GM12878 (cell line): Measurements from ENCODE around the gene SSTR4. TPM values are rescaled to one million over a fixed set of nuclear protein-coding genes. Genes with fewer than 3 reads are reported as not detected.

Source experiments
- ATAC-seq: fragments of 200-7000 bp; cut with Tn5 transposase; 3 replicates; pipeline ENCODE4 v1.9.1; 2020; ENCODE audit warnings: mild to moderate bottlenecking, moderate library complexity
- BruUV-seq: library from RNA; stranded (reverse); fragments of 400-500 nt; replicated peaks from 2 replicates; lab custom pipeline; 2021; lab: Mats Ljungman, UMichigan
- CTCF ChIA-PET: fragments of 300-600 bp; sonication (Branson Sonifier 250); formaldehyde crosslinking; extraction: SDS; loops from one replicate; lab custom pipeline; 2021; ENCODE audit warnings: inconsistent platforms; lab: Yijun Ruan, JAX
- POLR2A ChIA-PET: fragments of 350-600 bp; formaldehyde crosslinking; extraction: SDS; loops from one replicate; lab custom pipeline; 2021; ENCODE audit warnings: inconsistent platforms; lab: Charles Lee
- RAD21 ChIA-PET: fragments of 300-600 bp; sonication (Branson Sonifier 250); formaldehyde crosslinking; loops from one replicate; lab custom pipeline; 2023; ENCODE audit warnings: antibody characterized with exemption; ENCODE audit not compliant: unreplicated experiment; lab: Charles Lee
- SMC1A ChIA-PET: fragments of 300-600 bp; sonication (Branson Sonifier 250); formaldehyde crosslinking; loops from one replicate; lab custom pipeline; 2023; ENCODE audit not compliant: unreplicated experiment, uncharacterized antibody; lab: Charles Lee
- DNase-seq: peaks from one replicate; pipeline ENCODE4 v3.0.0-alpha.2; 2011; ENCODE audit warnings: low read depth, low spot score
- FAIRE-seq: peaks from 3 replicates; lab custom pipeline; 2011; peaks lifted over from hg19 to GRCh38; lab: Jason Lieb, UNC
- H2AFZ ChIP-seq: 2 replicates; pipeline ENCODE4 v1.6.0; 2011; ENCODE audit warnings: low read depth, low read length, control low read depth; ENCODE audit not compliant: control insufficient read depth
- H3K27ac ChIP-seq: 2 replicates; pipeline ENCODE4 v1.5.1; 2011; ENCODE audit warnings: control low read depth; ENCODE audit not compliant: control insufficient read depth, insufficient read depth
- H3K27me3 ChIP-seq, 2 experiments: replicated peaks in 1 of 2; 2 replicates each; pipeline versions ENCODE4 v1.6.0 to v1.6.1; 2011; ENCODE audit warnings: low read length in 1 of 2; ENCODE audit not compliant: control insufficient read depth in 2 of 2, insufficient read depth in 2 of 2
- H3K36me3 ChIP-seq, 2 experiments: 2 replicates each; pipeline ENCODE4 v1.5.1; 2011; ENCODE audit warnings: low read length in 1 of 2; ENCODE audit not compliant: control insufficient read depth in 2 of 2, insufficient read depth in 2 of 2
- H3K4me1 ChIP-seq: 2 replicates; pipeline ENCODE4 v1.6.1; 2011; ENCODE audit warnings: mild to moderate bottlenecking, low read length, moderate library complexity, mixed read lengths; ENCODE audit not compliant: control insufficient read depth, insufficient read depth
- H3K4me2 ChIP-seq: 2 replicates; pipeline ENCODE4 v1.6.0; 2011; ENCODE audit warnings: control low read depth; ENCODE audit not compliant: control insufficient read depth, insufficient read depth
- H3K4me3 ChIP-seq: fragments of 200-600 bp; sonication (generic); 2 replicates; pipeline ENCODE4 v1.5.1; 2016
- H3K79me2 ChIP-seq: 2 replicates; pipeline ENCODE4 v1.6.0; 2011; ENCODE audit warnings: low read length; ENCODE audit not compliant: control insufficient read depth, insufficient read depth
- H3K9ac ChIP-seq: 2 replicates; pipeline ENCODE4 v1.8.0; 2011; ENCODE audit warnings: low read length, control low read depth, mixed read lengths; ENCODE audit not compliant: control insufficient read depth, insufficient read depth
- H3K9me3 ChIP-seq: replicated peaks from 3 replicates; pipeline ENCODE4 v1.5.1; 2011; ENCODE audit warnings: mild to moderate bottlenecking, low read length; ENCODE audit not compliant: control insufficient read depth, insufficient read depth
- H4K20me1 ChIP-seq: 2 replicates; pipeline ENCODE4 v1.6.0; 2011; ENCODE audit not compliant: control insufficient read depth, insufficient read depth
- BHLHE40 ChIP-seq, 2 experiments: fragments of 450-650 bp in 1 of 2; IDR thresholded peaks; 2 replicates each; pipeline ENCODE4 v1.6.1; 2011 to 2017; ENCODE audit warnings: low read depth in 2 of 2, borderline replicate concordance in 1 of 2, improper control_type of control experiment in 1 of 2, low read length in 1 of 2, mild to moderate bottlenecking in 1 of 2
- E2F8 ChIP-seq: fragments of 450-650 bp; IDR thresholded peaks from 2 replicates; pipeline ENCODE4 v1.6.1; 2018; ENCODE audit warnings: mild to moderate bottlenecking, low read depth, moderate library complexity; ENCODE audit not compliant: partially characterized antibody
- EGR1 ChIP-seq, 2 experiments: IDR thresholded peaks; 1 replicate in 1 of 2; 2 replicates in 1 of 2; pipeline ENCODE4 v1.6.1; 2011 to 2012; ENCODE audit warnings: low read depth in 2 of 2, low read length in 2 of 2, borderline replicate concordance in 1 of 2, mild to moderate bottlenecking in 1 of 2, moderate library complexity in 1 of 2
- HDAC6 ChIP-seq: fragments of 200-600 bp; sonication (generic); IDR thresholded peaks from one replicate; pipeline ENCODE4 v1.8.0; 2017; ENCODE audit warnings: antibody characterized with exemption; ENCODE audit not compliant: unreplicated experiment
- ZNF207 ChIP-seq: fragments of 450-650 bp; IDR thresholded peaks from 2 replicates; pipeline ENCODE4 v1.6.1; 2014; ENCODE audit warnings: antibody characterized with exemption, mild to moderate bottlenecking, borderline replicate concordance
- ZNF24 ChIP-seq: fragments of 450-650 bp; IDR thresholded peaks from 2 replicates; pipeline ENCODE4 v1.6.1; 2017; ENCODE audit warnings: antibody characterized with exemption, mild to moderate bottlenecking
- WGBS: methylation state at CpG from one replicate; pipeline ENCODE4 v1.1.6; 2016; ENCODE audit warnings: low lambda C conversion rate; ENCODE audit not compliant: insufficient replicate concordance, insufficient coverage; ENCODE audit errors: missing lambda C conversion rate; 5-methylcytosine and 5-hydroxymethylcytosine counted together
- in situ Hi-C: fragments of 300-500 bp; cut with MboI; formaldehyde crosslinking; loops from 9 replicates; pipeline ENCODE4 v1.14.3; 2018; ENCODE audit warnings: mixed read lengths
- intact Hi-C: fragments of 100-400 bp; cut with micrococcal nuclease; formaldehyde crosslinking; loops from one replicate; pipeline ENCODE4 v1.14.2; 2022; ENCODE audit not compliant: unreplicated experiment
- polyA plus RNA-seq, 11 experiments: library from polyadenylated mRNA; depleted of rRNA in 4 of 11; unstranded in 6 of 11; stranded (reverse) in 5 of 11; fragments of >200 nt; fragmentation: Nextera tagmentation in 4 of 11; fragmentation: Illumina TruSeq in 1 of 11; extraction: Ambion mirVana in 4 of 11; extraction: Trizol in 1 of 11; gene quantifications; 1 replicate in 1 of 11; 2 replicates in 10 of 11; pipeline versions ENCODE4 v1.2.1 to v1.2.3, GENCODE V29; 2011 to 2016; ENCODE audit warnings: inconsistent platforms in 2 of 11, missing spikeins in 2 of 11, low read depth in 1 of 11
- total RNA-seq, 4 experiments: library from RNA; depleted of rRNA in 3 of 4; stranded (reverse); fragments of >200 nt in 3 of 4; fragmentation: Illumina TruSeq in 1 of 4; extraction: Trizol in 1 of 4; gene quantifications; 2 replicates each; pipeline versions ENCODE4 v1.2.1 to v1.2.3, GENCODE V29; 2013 to 2021
- TF ChIP-seq, protein P1 (sequence below): fragments of 450-650 bp; IDR thresholded peaks from 2 replicates; pipeline ENCODE4 v1.6.1; 2017; ENCODE audit warnings: low read depth, mild to moderate bottlenecking, moderate library complexity
- TF ChIP-seq, protein P2 (sequence below): fragments of 450-650 bp; conservative IDR thresholded peaks from 2 replicates; pipeline ENCODE4 v1.6.1; 2017; ENCODE audit warnings: mild to moderate bottlenecking, moderate library complexity

Gene SSTR4
- total and polyA plus RNA-seq, 10 of the 15 experiments (the other 5 are each of a cell fraction or from before 2014, with no cell fraction given) = not detected

GRCh38 chr20:23027721-23028120, 7.4 kb upstream of the SSTR4 start (continued):
- no peak for TF ChIP-seq BHLHE40 (IDR thresholded peaks at IDR 0.05; ENCODE audit: borderline replicate concordance in 1 of 2, low read depth in 2 of 2, low read length in 1 of 2)
- no peak for TF ChIP-seq ZNF24
- TF ChIP-seq HDAC6 = no peak
- TF ChIP-seq, protein P1, sequence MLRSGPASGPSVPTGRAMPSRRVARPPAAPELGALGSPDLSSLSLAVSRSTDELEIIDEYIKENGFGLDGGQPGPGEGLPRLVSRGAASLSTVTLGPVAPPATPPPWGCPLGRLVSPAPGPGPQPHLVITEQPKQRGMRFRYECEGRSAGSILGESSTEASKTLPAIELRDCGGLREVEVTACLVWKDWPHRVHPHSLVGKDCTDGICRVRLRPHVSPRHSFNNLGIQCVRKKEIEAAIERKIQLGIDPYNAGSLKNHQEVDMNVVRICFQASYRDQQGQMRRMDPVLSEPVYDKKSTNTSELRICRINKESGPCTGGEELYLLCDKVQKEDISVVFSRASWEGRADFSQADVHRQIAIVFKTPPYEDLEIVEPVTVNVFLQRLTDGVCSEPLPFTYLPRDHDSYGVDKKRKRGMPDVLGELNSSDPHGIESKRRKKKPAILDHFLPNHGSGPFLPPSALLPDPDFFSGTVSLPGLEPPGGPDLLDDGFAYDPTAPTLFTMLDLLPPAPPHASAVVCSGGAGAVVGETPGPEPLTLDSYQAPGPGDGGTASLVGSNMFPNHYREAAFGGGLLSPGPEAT = no peak
- TF ChIP-seq, all 136 proteins: peak for 0

- in situ Hi-C loops = no loop called here
- 45% methylated on average over 3 of the region's 3 CpGs for WGBS
- ATAC-seq (no peak), FAIRE-seq (no peak), DNase-seq (no peak)
- ChIA-PET CTCF (interaction anchor here (1.5 kb wide), 1 partner anchor 206 kb away, joined by 3 read pairs; no protein-coding TSS in a partner anchor), RAD21 (no interaction called here), SMC1A (interaction anchor here (0.7 kb wide), 1 partner anchor 33 kb away, joined by 3 read pairs; no protein-coding TSS in a partner anchor), POLR2A (no interaction called here)
- H3K36me3 ChIP-seq = no peaks in the 10 kb centered on the region
- TF ChIP-seq E2F8 (no peak), ZNF207 (no peak), EGR1 (IDR thresholded peaks at IDR 0.05; ENCODE audit: borderline replicate concordance in 1 of 2, low read depth in 2 of 2, low read length in 2 of 2) (no peak)
- TF ChIP-seq, protein P2, sequence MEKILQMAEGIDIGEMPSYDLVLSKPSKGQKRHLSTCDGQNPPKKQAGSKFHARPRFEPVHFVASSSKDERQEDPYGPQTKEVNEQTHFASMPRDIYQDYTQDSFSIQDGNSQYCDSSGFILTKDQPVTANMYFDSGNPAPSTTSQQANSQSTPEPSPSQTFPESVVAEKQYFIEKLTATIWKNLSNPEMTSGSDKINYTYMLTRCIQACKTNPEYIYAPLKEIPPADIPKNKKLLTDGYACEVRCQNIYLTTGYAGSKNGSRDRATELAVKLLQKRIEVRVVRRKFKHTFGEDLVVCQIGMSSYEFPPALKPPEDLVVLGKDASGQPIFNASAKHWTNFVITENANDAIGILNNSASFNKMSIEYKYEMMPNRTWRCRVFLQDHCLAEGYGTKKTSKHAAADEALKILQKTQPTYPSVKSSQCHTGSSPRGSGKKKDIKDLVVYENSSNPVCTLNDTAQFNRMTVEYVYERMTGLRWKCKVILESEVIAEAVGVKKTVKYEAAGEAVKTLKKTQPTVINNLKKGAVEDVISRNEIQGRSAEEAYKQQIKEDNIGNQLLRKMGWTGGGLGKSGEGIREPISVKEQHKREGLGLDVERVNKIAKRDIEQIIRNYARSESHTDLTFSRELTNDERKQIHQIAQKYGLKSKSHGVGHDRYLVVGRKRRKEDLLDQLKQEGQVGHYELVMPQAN = no peak
- no peaks in the 10 kb centered on the region for H3K4me1 ChIP-seq
- H2AFZ ChIP-seq = no peak overlapping the region
- no peaks in the 10 kb centered on the region for H4K20me1 ChIP-seq
- H3K27me3 ChIP-seq = peaks cover 0 to 2% of the 10 kb centered on the region in 2 experiments; a peak in 1 of 4 replicates
- H3K27ac ChIP-seq = no peak overlapping the region
- no peak overlapping the region for H3K4me2 ChIP-seq
- BruUV-seq = no TSS peak
- no peak overlapping the region for H3K4me3 ChIP-seq
- intact Hi-C loops = no loop called here
- H3K9me3 ChIP-seq = no peaks in the 10 kb centered on the region
- H3K79me2 ChIP-seq = no peaks in the 10 kb centered on the region
- no peak overlapping the region for H3K9ac ChIP-seq
Measured at GRCh38 chr20:23028392-23028791, 6.7 kb upstream of the SSTR4 start.
